Skeletal muscle tissue (tissue), 4 donors: ENCODE measurements around the gene EOLA1. TPM values are rescaled to one million over a fixed set of nuclear protein-coding genes. Genes with fewer than 3 reads are reported as not detected.
"Not testable (repeated sequence)": the region's sequence is repeated elsewhere in the genome, so short reads cannot be mapped to it uniquely, and the experiment has no call there.

ENCODE experiments used
- H3K27ac ChIP-seq: one replicate; pipeline ENCODE4 v1.7.0; 2013; ENCODE audit warnings: mild to moderate bottlenecking, low read depth, low read length, inconsistent platforms
- H3K27me3 ChIP-seq, 3 donors: one replicate each; pipeline ENCODE4 v1.7.0; 2013; ENCODE audit warnings: low read length in 3 of 3; ENCODE audit not compliant: control insufficient read depth in 3 of 3, insufficient read depth in 3 of 3
- H3K36me3 ChIP-seq, 3 donors: one replicate each; pipeline ENCODE4 v1.7.0; 2013; ENCODE audit warnings: low read length in 3 of 3; ENCODE audit not compliant: control insufficient read depth in 3 of 3, insufficient read depth in 3 of 3
- H3K4me1 ChIP-seq, 3 donors: one replicate each; pipeline ENCODE4 v1.7.0; 2013; ENCODE audit warnings: low read length in 3 of 3, mild to moderate bottlenecking in 3 of 3; ENCODE audit not compliant: control insufficient read depth in 3 of 3, insufficient read depth in 3 of 3
- H3K4me3 ChIP-seq, 3 donors: one replicate each; pipeline ENCODE4 v1.7.0; 2013; ENCODE audit warnings: low read length in 3 of 3
- H3K9ac ChIP-seq, 3 donors: one replicate each; pipeline ENCODE4 v1.7.0; 2013; ENCODE audit warnings: low read length in 3 of 3, mild to moderate bottlenecking in 3 of 3, moderate library complexity in 2 of 3, low read depth in 1 of 3
- H3K9me3 ChIP-seq, 3 donors: one replicate each; pipeline ENCODE4 v1.7.0; 2013; ENCODE audit warnings: low read length in 3 of 3; ENCODE audit not compliant: control insufficient read depth in 3 of 3
- total RNA-seq: library from RNA; depleted of rRNA; stranded (reverse); fragments of >200 nt; gene quantifications from one replicate; pipeline ENCODE4 v1.2.3, GENCODE V29; 2014
- donor health status: Osteomylitis.

The EOLA1 gene
- total RNA-seq, 1 donor from 2014 or later = 8.4 TPM

GRCh38 chrX:149551939-149552248 lies 11.1 kb downstream of the EOLA1 start:
- not testable (repeated sequence) for H3K9ac ChIP-seq, H3K36me3 ChIP-seq, H3K27ac ChIP-seq, H3K4me3 ChIP-seq, H3K9me3 ChIP-seq, H3K27me3 ChIP-seq, H3K4me1 ChIP-seq

GRCh38 chrX:149555251-149555650 lies 14.4 kb downstream of the EOLA1 start:
- H3K27ac ChIP-seq, H3K27me3 ChIP-seq, H3K4me1 ChIP-seq, H3K4me3 ChIP-seq, H3K9ac ChIP-seq, H3K36me3 ChIP-seq, H3K9me3 ChIP-seq: not testable (repeated sequence)

- Histone ChIP-seq H3K27me3 (no peaks in the 10 kb centered on the region), H3K27ac (no peak overlapping the region), H3K4me3 (no peak overlapping the region), H3K36me3 (no peaks in the 10 kb centered on the region), H3K9me3 (no peaks in the 10 kb centered on the region), H3K9ac (no peak overlapping the region), H3K4me1 (no peaks in the 10 kb centered on the region)
These were observed 22.5 kb downstream of the EOLA1 start for GRCh38 chrX:149563359-149563758.

- no peak overlapping the region for H3K9ac ChIP-seq
- H3K4me1 ChIP-seq = peaks cover 0 to 2% (median 0%) of the 10 kb centered on the region in 3 donors
- no peak overlapping the region for H3K27ac ChIP-seq
- no peaks in the 10 kb centered on the region for H3K27me3 ChIP-seq
- H3K36me3 ChIP-seq = no peaks in the 10 kb centered on the region
- H3K9me3 ChIP-seq = no peaks in the 10 kb centered on the region
- H3K4me3 ChIP-seq = no peak overlapping the region
These were observed 27.0 kb downstream of the EOLA1 start for GRCh38 chrX:149567621-149568417.

- Histone ChIP-seq H3K4me3 (no peak overlapping the region), H3K27ac (no peak overlapping the region), H3K4me1 (peaks cover 0 to 2% (median 0%) of the 10 kb centered on the region in 3 donors), H3K9me3 (no peaks in the 10 kb centered on the region), H3K27me3 (no peaks in the 10 kb centered on the region), H3K9ac (no peak overlapping the region), H3K36me3 (no peaks in the 10 kb centered on the region)
These were observed 28.0 kb downstream of the EOLA1 start for GRCh38 chrX:149568701-149569296.

- Histone ChIP-seq H3K9me3 (no peaks in the 10 kb centered on the region), H3K27ac (no peak overlapping the region), H3K4me3 (no peak overlapping the region)
These were observed 29.0 kb downstream of the EOLA1 start for GRCh38 chrX:149569770-149570169.

GRCh38 chrX:149570668-149571067 lies 29.9 kb downstream of the EOLA1 start:
- Histone ChIP-seq H3K27me3 (no peaks in the 10 kb centered on the region), H3K36me3 (no peaks in the 10 kb centered on the region), H3K4me1 (peaks cover 0 to 2% (median 0%) of the 10 kb centered on the region in 3 donors), H3K27ac (no peak overlapping the region), H3K9me3 (no peaks in the 10 kb centered on the region), H3K9ac (no peak overlapping the region), H3K4me3 (no peak overlapping the region)

More at GRCh38 chrX:149569770-149570169, 29.0 kb downstream of the EOLA1 start:
- no peaks in the 10 kb centered on the region for H3K27me3 ChIP-seq
- no peaks in the 10 kb centered on the region for H3K36me3 ChIP-seq
- H3K9ac ChIP-seq = no peak overlapping the region
- H3K4me1 ChIP-seq = peaks cover 0 to 2% (median 0%) of the 10 kb centered on the region in 3 donors

- Histone ChIP-seq H3K27ac (no peak overlapping the region), H3K27me3 (no peaks in the 10 kb centered on the region), H3K9me3 (no peaks in the 10 kb centered on the region), H3K36me3 (no peaks in the 10 kb centered on the region), H3K4me3 (no peak overlapping the region), H3K9ac (no peak overlapping the region), H3K4me1 (peaks cover 0 to 2% (median 0%) of the 10 kb centered on the region in 3 donors)
These were observed 31.0 kb downstream of the EOLA1 start for GRCh38 chrX:149571770-149572169.

GRCh38 chrX:149572743-149573142 lies 31.9 kb downstream of the EOLA1 start:
- H3K36me3 ChIP-seq = no peaks in the 10 kb centered on the region
- H3K9me3 ChIP-seq = no peaks in the 10 kb centered on the region
- H3K9ac ChIP-seq = no peak overlapping the region
- H3K4me1 ChIP-seq = peaks cover 0 to 2% (median 0%) of the 10 kb centered on the region in 3 donors
- no peak overlapping the region for H3K4me3 ChIP-seq
- H3K27me3 ChIP-seq = no peaks in the 10 kb centered on the region
- H3K27ac ChIP-seq = no peak overlapping the region

GRCh38 chrX:149573456-149573855 lies 32.6 kb downstream of the EOLA1 start:
- not testable (repeated sequence) for H3K9me3 ChIP-seq, H3K27ac ChIP-seq, H3K4me1 ChIP-seq, H3K36me3 ChIP-seq, H3K9ac ChIP-seq, H3K27me3 ChIP-seq, H3K4me3 ChIP-seq
